ENCODE measurements around the gene AIM2.
"Not testable (repeated sequence)": the region's sequence is repeated elsewhere in the genome, so short reads cannot be mapped to it uniquely, and the experiment has no call there.

AIM2 gene

GRCh38 chr1:159077120-159077961 is 775 bp upstream of the AIM2 start:
- no peak for DNase-seq

GRCh38 chr1:159071970-159072582 is 4.5 kb downstream of the AIM2 start:
- no peak for DNase-seq

- DNase-seq = no peak
Measured at GRCh38 chr1:159068886-159069285, 7.7 kb downstream of the AIM2 start.

GRCh38 chr1:159067699-159068621 is 8.6 kb downstream of the AIM2 start:
- no peak for DNase-seq

GRCh38 chr1:159066108-159066507 is 10.5 kb downstream of the AIM2 start:
- DNase-seq = no peak

- no peak for DNase-seq
Measured at GRCh38 chr1:159065106-159065505, 11.5 kb downstream of the AIM2 start.

GRCh38 chr1:159058751-159059150 is 17.8 kb downstream of the AIM2 start:
- DNase-seq = no peak

GRCh38 chr1:159056069-159056698 is 20.4 kb downstream of the AIM2 start:
- DNase-seq = no peak

GRCh38 chr1:159055181-159055641 is 21.4 kb downstream of the AIM2 start:
- no peak for DNase-seq

GRCh38 chr1:159054427-159054826 is 22.1 kb downstream of the AIM2 start:
- no peak for DNase-seq

GRCh38 chr1:159051436-159051835 is 25.1 kb downstream of the AIM2 start:
- no peak for DNase-seq

GRCh38 chr1:159046486-159046885 is 30.1 kb downstream of the AIM2 start:
- not testable (repeated sequence) for DNase-seq

GRCh38 chr1:159040893-159041724 is 35.5 kb downstream of the AIM2 start:
- no peak for DNase-seq

- DNase-seq = no peak
Measured at GRCh38 chr1:159040206-159040605, 36.4 kb downstream of the AIM2 start.

- no peak for DNase-seq
Measured at GRCh38 chr1:159030877-159031447, 45.6 kb downstream of the AIM2 start.

- no peak for DNase-seq
Measured at GRCh38 chr1:159030311-159030710, 46.3 kb downstream of the AIM2 start.

- DNase-seq = not testable (repeated sequence)
Measured at GRCh38 chr1:159026841-159027240, 49.7 kb downstream of the AIM2 start.

- DNase-seq = no peak
Measured at GRCh38 chr1:159025043-159025442, 51.5 kb downstream of the AIM2 start.

- no peak for DNase-seq
Measured at GRCh38 chr1:159023723-159024122, 52.8 kb downstream of the AIM2 start.

GRCh38 chr1:159015440-159015909 is 61.1 kb downstream of the AIM2 start:
- no peak for DNase-seq

- no peak for DNase-seq
Measured at GRCh38 chr1:159014851-159015250, 61.7 kb downstream of the AIM2 start.
